HCT116 (cell line): ENCODE measurements around the gene FNBP1. TPM values are rescaled to one million over a fixed set of nuclear protein-coding genes. Genes with fewer than 3 reads are reported as not detected.

Experiments used
- ATAC-seq: fragments of 200-7000 bp; cut with Tn5 transposase; 2 replicates; pipeline ENCODE4 v1.9.1; 2020; ENCODE audit warnings: mild to moderate bottlenecking, moderate library complexity
- BruUV-seq: library from RNA; stranded (reverse); fragments of 400-500 nt; replicated peaks from 2 replicates; lab custom pipeline; 2021; lab: Mats Ljungman, UMichigan
- CTCF ChIA-PET: fragments of 300-600 bp; sonication (Branson Sonifier 250); formaldehyde crosslinking; loops from one replicate; lab custom pipeline; 2021; ENCODE audit warnings: antibody characterized with exemption; lab: Charles Lee
- POLR2A ChIA-PET: fragments of 300-600, 350-600 bp; sonication (Branson Sonifier 250); formaldehyde crosslinking; loops from one replicate; lab custom pipeline; 2021; ENCODE audit warnings: antibody characterized with exemption; lab: Charles Lee
- RAD21 ChIA-PET, 2 experiments: fragments of 300-600 bp; sonication (Branson Sonifier 250); formaldehyde crosslinking; loops; one replicate each; lab custom pipeline; 2023; ENCODE audit warnings: low total read pairs in 2 of 2; ENCODE audit not compliant: uncharacterized antibody in 2 of 2, unreplicated experiment in 2 of 2, low non-redundant PET in 1 of 2; lab: Charles Lee
- DNase-seq: peaks from one replicate; pipeline ENCODE4 v3.0.0-alpha.2; 2010; ENCODE audit warnings: low read depth, low spot score
- H2AFZ ChIP-seq: fragments of 200-600 bp; shearing (Covaris generic), sonication (generic); 2 replicates; pipeline ENCODE4 v1.6.1; 2017; ENCODE audit warnings: low read depth, mixed run types, mixed read lengths, antibody characterized with exemption, low read length; ENCODE audit not compliant: poor library complexity, severe bottlenecking
- H3K27ac ChIP-seq: 2 replicates; pipeline ENCODE4 v1.5.1; 2012; ENCODE audit warnings: low read depth, low read length
- H3K27me3 ChIP-seq: fragments of 200-600 bp; sonication (generic); 2 replicates; pipeline ENCODE4 v1.6.1; 2016; ENCODE audit warnings: mixed run types, low read length, mixed read lengths; ENCODE audit not compliant: insufficient read depth
- H3K36me3 ChIP-seq, 2 experiments: fragments of 200-500 bp in 1 of 2; fragments of 200-600 bp in 1 of 2; sonication (Bioruptor generic) in 1 of 2; sonication (generic) in 1 of 2; 2 replicates each; pipeline versions ENCODE4 v1.5.1 to v1.6.1; 2014 to 2016; ENCODE audit warnings: low read length in 2 of 2, inconsistent platforms in 1 of 2, mixed read lengths in 1 of 2, mixed run types in 1 of 2; ENCODE audit not compliant: insufficient read depth in 2 of 2, control insufficient read depth in 1 of 2
- H3K4me1 ChIP-seq, 2 experiments: fragments of 200-600 bp in 1 of 2; sonication (generic) in 1 of 2; 2 replicates each; pipeline versions ENCODE4 v1.5.1 to v1.6.1; 2012 to 2017; ENCODE audit warnings: low read length in 2 of 2, inconsistent platforms in 1 of 2, mild to moderate bottlenecking in 1 of 2, mixed read lengths in 1 of 2, mixed run types in 1 of 2, moderate library complexity in 1 of 2; ENCODE audit not compliant: insufficient read depth in 2 of 2, control insufficient read depth in 1 of 2
- H3K4me2 ChIP-seq: fragments of 200-600 bp; sonication (generic); 2 replicates; pipeline ENCODE4 v1.6.1; 2017; ENCODE audit warnings: mixed run types, low read length, mixed read lengths
- H3K4me3 ChIP-seq, 2 experiments: fragments of 200-600 bp in 1 of 2; sonication (generic) in 1 of 2; replicated peaks in 1 of 2; 2 replicates each; pipeline ENCODE4 v1.5.1; 2011 to 2016; ENCODE audit warnings: low read length in 2 of 2, control low read depth in 1 of 2, low read depth in 1 of 2, mild to moderate bottlenecking in 1 of 2, mixed read lengths in 1 of 2, mixed run types in 1 of 2
- H3K79me2 ChIP-seq: fragments of 200-600 bp; sonication (generic); 2 replicates; pipeline ENCODE4 v1.6.1; 2017; ENCODE audit warnings: mild to moderate bottlenecking, mixed run types, low read length, moderate library complexity, mixed read lengths; ENCODE audit not compliant: insufficient read depth
- H3K9ac ChIP-seq: fragments of 200-600 bp; sonication (generic); 2 replicates; pipeline ENCODE4 v1.6.1; 2016; ENCODE audit warnings: low read length, mixed read lengths
- H3K9me2 ChIP-seq: fragments of 200-600 bp; sonication (generic), shearing (Covaris generic); 2 replicates; pipeline ENCODE4 v1.6.1; 2017; ENCODE audit warnings: mixed run types, mild to moderate bottlenecking, moderate library complexity; ENCODE audit not compliant: insufficient read depth
- H3K9me3 ChIP-seq, 2 experiments: fragments of 200-500 bp in 1 of 2; fragments of 200-600 bp in 1 of 2; sonication (Bioruptor generic) in 1 of 2; sonication (generic) in 1 of 2; 2 replicates each; pipeline ENCODE4 v1.6.1; 2014 to 2017; ENCODE audit warnings: low read length in 2 of 2, mixed read lengths in 2 of 2, inconsistent platforms in 1 of 2, low read depth in 1 of 2, mild to moderate bottlenecking in 1 of 2, mixed run types in 1 of 2, moderate library complexity in 1 of 2; ENCODE audit not compliant: control insufficient read depth in 1 of 2, insufficient read depth in 1 of 2
- H4K20me1 ChIP-seq: fragments of 200-600 bp; sonication (generic), shearing (Covaris generic); 2 replicates; pipeline ENCODE4 v1.6.1; 2017; ENCODE audit warnings: mixed run types, mild to moderate bottlenecking, moderate library complexity; ENCODE audit not compliant: insufficient read depth
- CBX3 ChIP-seq: IDR thresholded peaks from 2 replicates; pipeline ENCODE4 v1.6.1; 2012; ENCODE audit warnings: low read depth
- EZH2 ChIP-seq: fragments of 200-600 bp; sonication (generic); IDR thresholded peaks from 2 replicates; pipeline ENCODE4 v1.6.1; 2017; ENCODE audit warnings: antibody characterized with exemption, mixed run types
- JUND ChIP-seq: IDR thresholded peaks from 2 replicates; pipeline ENCODE4 v1.6.1; 2012
- RAD21 ChIP-seq: IDR thresholded peaks from 2 replicates; pipeline ENCODE4 v1.6.1; 2012; ENCODE audit warnings: low read depth, mild to moderate bottlenecking
- SIN3A ChIP-seq: IDR thresholded peaks from 2 replicates; pipeline ENCODE4 v1.6.1; 2012; ENCODE audit warnings: low read depth
- SRF ChIP-seq: IDR thresholded peaks from 2 replicates; pipeline ENCODE4 v1.6.1; 2012; ENCODE audit warnings: low read depth
- TCF7L2 ChIP-seq: IDR thresholded peaks from 2 replicates; pipeline ENCODE4 v1.7.0; 2011; ENCODE audit warnings: borderline replicate concordance, inconsistent platforms; ENCODE audit not compliant: insufficient read depth, insufficient read length; ENCODE audit errors: extremely low read depth
- ZFX ChIP-seq: fragments of 450-650 bp; IDR thresholded peaks from 2 replicates; pipeline ENCODE4 v1.6.1; 2017
- ZNF274 ChIP-seq: fragments of 200-500 bp; sonication (Bioruptor generic); IDR thresholded peaks from 2 replicates; pipeline ENCODE4 v1.6.1; 2014; ENCODE audit warnings: mild to moderate bottlenecking, low read depth, low read length, inconsistent platforms
- intact Hi-C: fragments of 100-400 bp; cut with micrococcal nuclease; formaldehyde crosslinking; loops from 2 replicates; pipeline ENCODE4 v1.10.0; 2022
- total RNA-seq: library from RNA; stranded (reverse); gene quantifications from one replicate; pipeline ENCODE4 v1.2.1, GENCODE V29; 2021; ENCODE audit not compliant: unreplicated experiment
- TF ChIP-seq, protein P1 (sequence below), 3 experiments: fragments of 200-600 bp in 1 of 3; sonication (generic) in 1 of 3; IDR thresholded peaks in 2 of 3; conservative IDR thresholded peaks in 1 of 3; 2 replicates each; pipeline ENCODE4 v1.5.1; 2012 to 2017; ENCODE audit warnings: low read depth in 2 of 3, low read length in 2 of 3, antibody characterized with exemption in 1 of 3, borderline replicate concordance in 1 of 3, control low read depth in 1 of 3, mild to moderate bottlenecking in 1 of 3, mixed read lengths in 1 of 3, mixed run types in 1 of 3, moderate library complexity in 1 of 3; ENCODE audit not compliant: insufficient read depth in 1 of 3

Gene FNBP1
- total RNA-seq, 1 experiment from 2014 or later: 25.0 TPM

DNA sequence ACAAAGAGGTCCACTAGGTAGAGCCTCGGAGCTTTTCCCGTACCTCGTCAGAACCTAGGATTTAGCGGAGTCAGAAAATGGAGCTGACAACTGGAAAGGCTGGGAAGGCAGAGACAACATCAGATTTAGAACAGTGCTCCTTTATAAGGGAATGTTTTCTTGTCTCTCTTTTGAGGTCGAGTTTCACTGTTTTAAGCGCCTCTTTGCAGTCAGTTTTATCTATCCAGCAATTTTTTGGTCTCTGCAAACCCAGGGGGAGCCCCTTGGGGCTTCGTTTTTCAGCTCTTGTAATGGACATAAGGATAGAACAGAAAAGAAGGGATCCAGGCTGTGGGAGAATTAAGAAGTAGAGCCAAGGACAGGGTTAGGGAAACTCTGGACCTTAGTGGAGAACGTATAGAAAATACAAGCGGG, 80.5 kb downstream of the FNBP1 start:
- no peak for DNase-seq
- TF ChIP-seq CBX3 (no peak), RAD21 (no peak), TCF7L2 (no peak), SIN3A (no peak), EZH2 (no peak), ZNF274 (no peak), ZFX (no peak), JUND (no peak)
- TF ChIP-seq, protein P1, sequence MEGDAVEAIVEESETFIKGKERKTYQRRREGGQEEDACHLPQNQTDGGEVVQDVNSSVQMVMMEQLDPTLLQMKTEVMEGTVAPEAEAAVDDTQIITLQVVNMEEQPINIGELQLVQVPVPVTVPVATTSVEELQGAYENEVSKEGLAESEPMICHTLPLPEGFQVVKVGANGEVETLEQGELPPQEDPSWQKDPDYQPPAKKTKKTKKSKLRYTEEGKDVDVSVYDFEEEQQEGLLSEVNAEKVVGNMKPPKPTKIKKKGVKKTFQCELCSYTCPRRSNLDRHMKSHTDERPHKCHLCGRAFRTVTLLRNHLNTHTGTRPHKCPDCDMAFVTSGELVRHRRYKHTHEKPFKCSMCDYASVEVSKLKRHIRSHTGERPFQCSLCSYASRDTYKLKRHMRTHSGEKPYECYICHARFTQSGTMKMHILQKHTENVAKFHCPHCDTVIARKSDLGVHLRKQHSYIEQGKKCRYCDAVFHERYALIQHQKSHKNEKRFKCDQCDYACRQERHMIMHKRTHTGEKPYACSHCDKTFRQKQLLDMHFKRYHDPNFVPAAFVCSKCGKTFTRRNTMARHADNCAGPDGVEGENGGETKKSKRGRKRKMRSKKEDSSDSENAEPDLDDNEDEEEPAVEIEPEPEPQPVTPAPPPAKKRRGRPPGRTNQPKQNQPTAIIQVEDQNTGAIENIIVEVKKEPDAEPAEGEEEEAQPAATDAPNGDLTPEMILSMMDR (IDR thresholded peaks at IDR 0.05 in 2 of 3, conservative IDR thresholded peaks at IDR 0.05 in 1 of 3; ENCODE audit: borderline replicate concordance in 1 of 3, insufficient read depth in 1 of 3, low read depth in 2 of 3, low read length in 2 of 3): no peak
- Histone ChIP-seq H3K27ac (no peak overlapping the region), H3K9me2 (no peaks in the 10 kb centered on the region), H2AFZ (no peak overlapping the region), H3K27me3 (no peaks in the 10 kb centered on the region), H3K9me3 (no peaks in the 10 kb centered on the region), H3K4me2 (no peak overlapping the region), H3K36me3 (no peaks in the 10 kb centered on the region), H3K4me1 (no peaks in the 10 kb centered on the region), H3K9ac (no peak overlapping the region), H3K4me3 (no peak overlapping the region), H4K20me1 (no peaks in the 10 kb centered on the region), H3K79me2 (no peaks in the 10 kb centered on the region)
- ChIA-PET POLR2A (no interaction called here), RAD21 (no interaction called here), CTCF (no interaction called here)
- ATAC-seq: no peak
- intact Hi-C loops: no loop called here
- no TSS peak for BruUV-seq

DNA sequence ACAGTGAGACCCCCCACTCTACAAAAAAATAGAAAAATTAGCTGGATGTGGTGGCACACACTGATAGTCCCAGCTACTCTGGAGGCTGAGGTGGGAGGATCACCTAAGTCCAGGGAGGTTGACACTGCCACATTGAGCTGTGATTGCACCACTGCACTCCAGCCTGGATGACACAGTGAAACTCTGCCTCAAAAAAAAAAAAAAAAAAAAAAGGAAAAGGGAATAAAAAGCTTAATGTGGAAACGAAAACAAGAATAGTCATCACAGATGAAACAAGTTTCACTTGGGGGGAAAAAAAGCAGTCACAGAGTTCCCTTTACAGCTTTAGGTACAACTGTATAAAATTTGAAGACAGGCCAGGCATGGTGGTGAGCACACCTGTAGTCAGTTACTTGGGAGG, 84.2 kb downstream of the FNBP1 start:
- DNase-seq (no peak), ATAC-seq (no peak)
- POLR2A ChIA-PET: no interaction called here
- Histone ChIP-seq H3K9me3 (no peaks in the 10 kb centered on the region), H3K36me3 (no peaks in the 10 kb centered on the region), H3K4me1 (0 out of 4 replicates have a peak, but pooled peaks cover 0 to 4% of the 10 kb centered on the region in 2 experiments), H3K9ac (no peak overlapping the region), H2AFZ (no peak overlapping the region), H3K27me3 (no peaks in the 10 kb centered on the region), H3K4me2 (no peak overlapping the region), H3K79me2 (no peaks in the 10 kb centered on the region), H3K4me3 (no peak overlapping the region), H3K27ac (no peak overlapping the region), H4K20me1 (no peaks in the 10 kb centered on the region; the same call in 1 of the 2 replicates), H3K9me2 (no peaks in the 10 kb centered on the region)
- CTCF ChIA-PET: no interaction called here
- RAD21 ChIA-PET: interaction anchor here in 1 of 2 experiments (0.7 kb wide), 1 partner anchor 25 kb away, joined by 3 read pairs; no protein-coding TSS in a partner anchor
- BruUV-seq: no TSS peak
- intact Hi-C loops: no loop called here
- TF ChIP-seq SRF: no peak
- no peak for TF ChIP-seq SIN3A
- TF ChIP-seq ZFX: no peak
- TF ChIP-seq, all 23 proteins: peak for 0
